HL-60 (cell line): ENCODE results near the gene OIP5.

Source experiments
- CTCF ChIP-seq: IDR thresholded peaks from one replicate; pipeline ENCODE4 v1.5.1; 2011; ENCODE audit warnings: low read length, control low read depth, inconsistent platforms; ENCODE audit not compliant: insufficient read depth
- SPI1 ChIP-seq: IDR thresholded peaks from 2 replicates; pipeline ENCODE4 v1.6.1; 2012; ENCODE audit warnings: low read depth, mild to moderate bottlenecking, borderline replicate concordance
- TF ChIP-seq, protein P1 (sequence below): IDR thresholded peaks from 2 replicates; pipeline ENCODE4 v1.6.1; 2012; ENCODE audit warnings: low read depth; ENCODE audit not compliant: insufficient replicate concordance

DNA sequence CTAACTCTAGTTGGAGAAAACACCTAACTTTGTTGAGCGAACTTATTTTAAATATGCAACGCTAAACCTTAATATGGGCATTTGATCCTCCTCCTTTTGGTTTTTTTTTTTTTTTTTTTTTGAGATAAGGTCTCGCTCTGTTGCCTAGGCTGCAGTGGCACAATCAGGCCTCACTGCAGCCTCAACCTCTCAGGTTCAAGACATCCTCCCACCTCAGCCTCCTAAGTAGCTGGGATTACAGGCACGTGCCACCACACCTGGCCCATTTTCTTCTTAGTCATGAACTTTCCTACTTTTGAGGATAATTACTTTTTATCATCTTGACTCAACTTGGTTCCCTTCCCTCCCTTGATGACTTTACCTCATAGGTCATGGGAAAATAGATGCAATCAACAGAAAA lies 4.2 kb upstream of the OIP5 start:
- TF ChIP-seq CTCF, result no peak
- no peak for TF ChIP-seq SPI1
- TF ChIP-seq, protein P1, sequence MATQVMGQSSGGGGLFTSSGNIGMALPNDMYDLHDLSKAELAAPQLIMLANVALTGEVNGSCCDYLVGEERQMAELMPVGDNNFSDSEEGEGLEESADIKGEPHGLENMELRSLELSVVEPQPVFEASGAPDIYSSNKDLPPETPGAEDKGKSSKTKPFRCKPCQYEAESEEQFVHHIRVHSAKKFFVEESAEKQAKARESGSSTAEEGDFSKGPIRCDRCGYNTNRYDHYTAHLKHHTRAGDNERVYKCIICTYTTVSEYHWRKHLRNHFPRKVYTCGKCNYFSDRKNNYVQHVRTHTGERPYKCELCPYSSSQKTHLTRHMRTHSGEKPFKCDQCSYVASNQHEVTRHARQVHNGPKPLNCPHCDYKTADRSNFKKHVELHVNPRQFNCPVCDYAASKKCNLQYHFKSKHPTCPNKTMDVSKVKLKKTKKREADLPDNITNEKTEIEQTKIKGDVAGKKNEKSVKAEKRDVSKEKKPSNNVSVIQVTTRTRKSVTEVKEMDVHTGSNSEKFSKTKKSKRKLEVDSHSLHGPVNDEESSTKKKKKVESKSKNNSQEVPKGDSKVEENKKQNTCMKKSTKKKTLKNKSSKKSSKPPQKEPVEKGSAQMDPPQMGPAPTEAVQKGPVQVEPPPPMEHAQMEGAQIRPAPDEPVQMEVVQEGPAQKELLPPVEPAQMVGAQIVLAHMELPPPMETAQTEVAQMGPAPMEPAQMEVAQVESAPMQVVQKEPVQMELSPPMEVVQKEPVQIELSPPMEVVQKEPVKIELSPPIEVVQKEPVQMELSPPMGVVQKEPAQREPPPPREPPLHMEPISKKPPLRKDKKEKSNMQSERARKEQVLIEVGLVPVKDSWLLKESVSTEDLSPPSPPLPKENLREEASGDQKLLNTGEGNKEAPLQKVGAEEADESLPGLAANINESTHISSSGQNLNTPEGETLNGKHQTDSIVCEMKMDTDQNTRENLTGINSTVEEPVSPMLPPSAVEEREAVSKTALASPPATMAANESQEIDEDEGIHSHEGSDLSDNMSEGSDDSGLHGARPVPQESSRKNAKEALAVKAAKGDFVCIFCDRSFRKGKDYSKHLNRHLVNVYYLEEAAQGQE, result no peak
